GM12873 (cell line): ENCODE results near the gene ABHD17A.
A peak's percentile ranks its signal among the peaks of the same experiment; 100 is the strongest.
"Not testable (repeated sequence)": the region's sequence is repeated elsewhere in the genome, so short reads cannot be mapped to it uniquely, and the experiment has no call there.

ENCODE experiments used
- CTCF ChIP-seq: IDR thresholded peaks from 2 replicates; pipeline ENCODE4 v1.5.1; 2012; ENCODE audit warnings: low read depth, mild to moderate bottlenecking, moderate library complexity, low read length, control low read depth; ENCODE audit not compliant: insufficient read depth; ENCODE audit errors: missing control alignments

Gene ABHD17A

GRCh38 chr19:1885398-1886119 is at the start of gene ABHD17A:
Gene ABHD17A (minus strand): TSS chr19:1885496. CDS start chr19:1881566, 3,930 bp downstream.
- not testable (repeated sequence) for TF ChIP-seq CTCF

DNA sequence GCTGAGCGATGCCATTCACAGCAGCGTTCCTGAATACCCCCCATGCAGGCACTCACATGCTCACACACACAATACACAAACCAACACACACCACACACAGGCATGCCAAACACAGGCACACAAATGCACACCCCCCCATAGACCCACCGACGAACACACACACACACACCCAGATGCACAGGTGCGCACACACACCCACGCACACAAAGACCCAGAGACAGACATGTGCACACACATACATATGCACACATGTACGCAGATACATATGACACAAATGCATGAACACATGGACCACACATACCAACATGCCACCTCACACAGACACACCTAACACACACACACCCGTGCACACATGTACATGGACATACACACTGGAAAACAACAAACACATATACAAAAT is 48.6 kb upstream of the ABHD17A start:
- TF ChIP-seq CTCF, result no peak

DNA sequence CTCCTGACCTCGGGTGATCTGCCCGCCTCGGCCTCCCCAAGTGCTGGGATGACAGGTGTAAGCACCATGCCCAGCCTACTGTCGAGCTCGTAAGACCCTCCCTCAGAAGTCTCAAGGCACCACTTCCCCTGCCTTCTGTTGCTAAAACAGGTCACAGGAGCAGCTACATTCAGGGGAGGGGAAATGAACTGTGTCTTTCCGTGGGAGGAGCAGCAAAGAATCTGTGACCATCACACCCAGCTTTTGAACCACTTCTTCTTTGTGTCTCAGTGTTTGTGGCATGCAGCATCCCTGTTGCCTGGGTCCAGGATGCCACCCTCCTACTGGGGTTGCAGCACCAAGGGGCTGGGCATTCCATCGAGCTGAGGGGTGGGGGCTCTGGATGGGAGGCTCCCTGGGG is 47.9 kb upstream of the ABHD17A start:
- TF ChIP-seq CTCF, result no peak

GRCh38 chr19:1932395-1932794 is 47.1 kb upstream of the ABHD17A start:
- no peak for TF ChIP-seq CTCF

DNA sequence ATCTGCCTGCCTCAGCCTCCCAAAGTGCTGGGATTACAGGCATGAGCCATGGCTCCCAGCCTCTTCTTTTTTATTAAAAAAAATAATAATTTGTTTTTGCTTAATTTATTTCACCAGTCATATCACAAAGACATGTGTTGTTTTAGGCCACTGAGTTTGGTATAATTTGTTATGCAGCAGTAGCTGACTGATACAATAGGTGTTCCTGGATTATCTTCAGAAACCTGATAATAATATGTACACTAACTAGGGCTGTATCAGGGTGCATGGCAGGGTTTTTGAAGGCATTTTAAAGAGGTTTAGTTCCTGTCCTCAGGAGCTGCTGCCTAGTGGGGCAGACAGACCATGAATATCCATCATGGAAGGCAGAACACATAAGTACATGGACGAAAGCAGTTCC is 46.1 kb upstream of the ABHD17A start:
- no peak for TF ChIP-seq CTCF

DNA sequence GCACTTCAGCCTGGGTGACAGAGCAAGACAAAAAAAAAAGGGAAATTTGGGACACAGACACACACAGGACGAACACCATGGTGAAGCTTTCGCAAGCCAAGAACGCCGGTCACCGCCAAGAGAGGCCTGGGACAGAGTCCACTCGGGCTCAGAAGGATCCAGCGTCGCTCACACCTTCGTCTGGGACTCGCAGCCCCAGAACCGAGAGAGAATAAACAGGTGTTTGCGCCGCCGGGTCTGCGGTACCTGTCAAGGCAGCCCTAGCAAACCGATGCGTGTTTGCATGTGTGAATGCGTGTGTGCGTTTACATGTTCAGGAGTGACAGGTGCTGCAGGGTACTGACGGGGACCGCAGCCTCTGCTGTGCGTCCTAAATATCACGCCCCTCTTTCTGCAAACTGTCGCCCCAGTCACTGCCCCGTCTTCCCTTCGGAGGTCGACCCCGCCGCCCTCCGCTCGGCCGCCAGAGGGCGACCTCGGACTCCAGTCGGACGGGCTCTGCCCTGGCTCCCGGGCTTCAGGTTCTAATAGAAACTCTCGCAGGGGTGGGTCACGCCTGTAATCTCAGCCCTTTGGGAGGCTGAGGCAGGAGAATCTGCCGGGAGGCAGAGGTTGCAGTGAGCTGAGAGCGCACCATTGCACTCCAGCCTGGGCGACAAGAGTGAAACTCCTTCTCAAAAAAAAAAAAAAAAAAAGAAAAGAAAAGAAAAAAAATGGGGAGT is 43.9 kb upstream of the ABHD17A start:
- peak; percentile 87 for TF ChIP-seq CTCF

GRCh38 chr19:1925544-1925943 is 40.2 kb upstream of the ABHD17A start:
- no peak for TF ChIP-seq CTCF
